Brain microvascular endothelial cell (primary cell): ENCODE data around the gene CAPN9.

Source experiments
- DNase-seq: peaks from one replicate; pipeline ENCODE4 v3.0.0-alpha.2; 2020
- H3K27ac ChIP-seq: fragments of 250-450 bp; sonication (Bioruptor Pico); 2 replicates; pipeline ENCODE4 v1.5.1; 2020; ENCODE audit warnings: mild to moderate bottlenecking, moderate library complexity
- H3K27me3 ChIP-seq: fragments of 250-450 bp; sonication (Bioruptor Pico); replicated peaks from 2 replicates; pipeline ENCODE4 v1.5.1; 2020; ENCODE audit warnings: mild to moderate bottlenecking
- H3K36me3 ChIP-seq: fragments of 250-450 bp; sonication (Bioruptor Pico); replicated peaks from 2 replicates; pipeline ENCODE4 v1.5.1; 2020; ENCODE audit warnings: mild to moderate bottlenecking
- H3K4me3 ChIP-seq: 2 replicates; pipeline ENCODE4 v1.5.1; 2011; ENCODE audit warnings: low read depth, mild to moderate bottlenecking, control low read depth, low read length, moderate library complexity
- in situ Hi-C: cut with HindIII; loops from 2 replicates; pipeline ENCODE4 v1.10.0; 2017; ENCODE audit warnings: low sequenced_read_pairs, low pct_ligation_motif_present
- TF ChIP-seq, protein P1 (sequence below): IDR thresholded peaks from 2 replicates; pipeline ENCODE4 v1.5.1; 2011; ENCODE audit warnings: low read depth, mild to moderate bottlenecking, moderate library complexity, low read length, control low read depth, inconsistent platforms; ENCODE audit errors: missing control alignments

The CAPN9 gene

DNA sequence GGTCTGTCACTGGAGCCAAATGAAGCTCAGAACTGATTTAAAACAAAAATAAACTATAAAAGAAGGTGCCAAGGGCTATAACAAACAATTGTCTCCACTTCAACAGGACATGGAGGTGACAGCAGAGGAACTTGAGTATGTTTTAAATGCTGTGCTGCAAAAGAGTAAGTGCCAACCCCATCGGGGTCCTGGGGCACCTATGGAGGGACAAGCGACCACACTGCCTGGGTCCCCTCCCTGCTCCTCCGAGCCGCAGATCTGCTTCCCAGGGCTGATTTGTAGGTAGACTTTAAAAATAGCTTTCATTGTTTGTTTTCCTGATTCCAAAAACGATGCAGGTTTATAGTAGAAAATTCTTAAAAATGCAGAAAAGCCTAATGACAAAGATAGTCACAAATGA is 42.8 kb downstream of the CAPN9 start:
- H3K4me3 ChIP-seq, result no peak overlapping the region
- no peaks in the 10 kb centered on the region for H3K27me3 ChIP-seq
- H3K27ac ChIP-seq, result no peak overlapping the region
- H3K36me3 ChIP-seq, result no peaks in the 10 kb centered on the region
- TF ChIP-seq, protein P1, sequence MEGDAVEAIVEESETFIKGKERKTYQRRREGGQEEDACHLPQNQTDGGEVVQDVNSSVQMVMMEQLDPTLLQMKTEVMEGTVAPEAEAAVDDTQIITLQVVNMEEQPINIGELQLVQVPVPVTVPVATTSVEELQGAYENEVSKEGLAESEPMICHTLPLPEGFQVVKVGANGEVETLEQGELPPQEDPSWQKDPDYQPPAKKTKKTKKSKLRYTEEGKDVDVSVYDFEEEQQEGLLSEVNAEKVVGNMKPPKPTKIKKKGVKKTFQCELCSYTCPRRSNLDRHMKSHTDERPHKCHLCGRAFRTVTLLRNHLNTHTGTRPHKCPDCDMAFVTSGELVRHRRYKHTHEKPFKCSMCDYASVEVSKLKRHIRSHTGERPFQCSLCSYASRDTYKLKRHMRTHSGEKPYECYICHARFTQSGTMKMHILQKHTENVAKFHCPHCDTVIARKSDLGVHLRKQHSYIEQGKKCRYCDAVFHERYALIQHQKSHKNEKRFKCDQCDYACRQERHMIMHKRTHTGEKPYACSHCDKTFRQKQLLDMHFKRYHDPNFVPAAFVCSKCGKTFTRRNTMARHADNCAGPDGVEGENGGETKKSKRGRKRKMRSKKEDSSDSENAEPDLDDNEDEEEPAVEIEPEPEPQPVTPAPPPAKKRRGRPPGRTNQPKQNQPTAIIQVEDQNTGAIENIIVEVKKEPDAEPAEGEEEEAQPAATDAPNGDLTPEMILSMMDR, result no peak
- in situ Hi-C loops, result no loop called here
- DNase-seq, result no peak

DNA sequence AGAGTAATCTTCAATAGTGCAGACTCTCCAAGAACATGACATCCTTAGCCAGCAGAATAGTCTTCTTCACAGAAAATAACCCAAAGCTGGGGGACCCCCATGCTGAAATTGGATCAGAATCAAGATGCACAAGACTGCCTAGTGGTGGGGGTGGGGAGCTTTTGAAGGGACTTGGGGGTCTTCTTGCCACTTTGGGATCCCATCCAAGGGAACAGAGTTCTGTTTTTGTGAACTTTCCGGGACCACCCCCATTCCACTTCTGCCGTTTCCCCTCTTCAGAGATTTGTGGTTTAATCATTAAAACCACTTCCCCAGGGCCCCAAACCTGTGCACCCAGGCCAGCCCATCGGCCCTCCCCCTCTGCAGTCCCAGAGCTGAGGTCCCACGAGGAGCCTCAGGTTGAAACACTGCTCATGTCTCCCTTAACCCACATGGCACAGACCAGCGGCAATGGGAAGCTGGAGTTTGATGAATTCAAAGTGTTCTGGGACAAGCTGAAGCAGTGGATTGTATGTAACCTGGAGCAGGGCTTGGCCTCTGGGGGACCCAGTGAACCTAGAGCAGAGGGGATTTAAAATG is 44.9 kb downstream of the CAPN9 start:
- no peak overlapping the region for H3K4me3 ChIP-seq
- no peak for DNase-seq
- in situ Hi-C loops, result no loop called here
- H3K27me3 ChIP-seq, result no peaks in the 10 kb centered on the region
- H3K27ac ChIP-seq, result no peak overlapping the region
- TF ChIP-seq, protein P1, result no peak
- no peaks in the 10 kb centered on the region for H3K36me3 ChIP-seq

DNA sequence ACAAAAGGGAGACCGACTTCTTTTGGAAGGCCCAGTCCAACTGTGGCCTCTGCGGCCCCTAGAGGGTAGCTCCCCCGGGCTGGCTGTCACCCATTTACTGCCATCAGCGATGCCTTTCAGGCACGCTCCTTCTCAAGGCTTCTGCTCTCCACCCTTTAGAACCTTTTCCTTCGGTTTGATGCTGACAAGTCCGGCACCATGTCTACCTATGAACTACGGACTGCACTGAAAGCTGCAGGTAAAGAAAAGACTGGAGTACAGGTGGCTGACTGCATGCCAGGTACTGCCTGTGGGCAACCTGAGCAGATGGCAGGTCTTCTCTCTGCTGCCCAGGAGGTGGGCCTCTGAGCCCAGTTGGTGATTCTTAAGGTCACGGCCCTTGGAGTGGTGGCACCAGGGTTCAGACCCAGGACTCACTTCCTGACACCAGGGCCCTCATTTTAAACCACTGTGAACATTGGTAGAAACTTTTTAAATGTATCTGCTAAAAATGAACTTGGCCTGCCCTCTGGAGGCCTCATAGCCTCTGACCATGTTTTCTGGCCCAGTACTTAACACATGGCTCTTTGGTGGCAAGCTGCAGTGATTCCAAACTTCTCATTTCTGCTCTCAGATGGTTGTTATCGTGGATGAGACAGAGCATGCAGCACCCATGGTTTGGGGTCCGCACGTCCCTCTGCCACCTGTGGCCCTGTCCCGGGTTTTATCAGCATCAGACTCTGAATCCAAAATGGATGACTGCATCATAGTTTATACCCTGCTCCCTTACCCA is 45.7 kb downstream of the CAPN9 start:
- in situ Hi-C loops, result no loop called here
- TF ChIP-seq, protein P1, result peak; percentile 24
- Histone ChIP-seq H3K4me3 (no peak overlapping the region), H3K27ac (no peak overlapping the region), H3K36me3 (no peaks in the 10 kb centered on the region), H3K27me3 (no peaks in the 10 kb centered on the region)
- no peak for DNase-seq

DNA sequence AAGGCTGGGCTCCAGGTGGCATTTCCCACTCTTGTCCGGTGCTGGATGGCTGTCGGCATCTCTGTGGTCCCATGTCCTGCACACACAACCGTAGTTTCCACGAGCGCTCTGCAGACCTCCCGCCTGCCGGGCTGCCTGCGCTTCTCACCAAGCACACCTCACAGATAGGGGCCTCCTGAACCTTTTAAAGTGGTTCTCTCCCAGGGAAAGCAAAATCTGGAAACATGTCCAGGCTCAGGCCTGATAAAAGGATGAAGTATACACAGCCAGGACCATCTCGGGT is 46.2 kb downstream of the CAPN9 start:
- no peaks in the 10 kb centered on the region for H3K36me3 ChIP-seq
- in situ Hi-C loops, result no loop called here
- no peak overlapping the region for H3K27ac ChIP-seq
- TF ChIP-seq, protein P1, result no peak
- H3K4me3 ChIP-seq, result no peak overlapping the region
- no peak for DNase-seq
- H3K27me3 ChIP-seq, result no peaks in the 10 kb centered on the region

DNA sequence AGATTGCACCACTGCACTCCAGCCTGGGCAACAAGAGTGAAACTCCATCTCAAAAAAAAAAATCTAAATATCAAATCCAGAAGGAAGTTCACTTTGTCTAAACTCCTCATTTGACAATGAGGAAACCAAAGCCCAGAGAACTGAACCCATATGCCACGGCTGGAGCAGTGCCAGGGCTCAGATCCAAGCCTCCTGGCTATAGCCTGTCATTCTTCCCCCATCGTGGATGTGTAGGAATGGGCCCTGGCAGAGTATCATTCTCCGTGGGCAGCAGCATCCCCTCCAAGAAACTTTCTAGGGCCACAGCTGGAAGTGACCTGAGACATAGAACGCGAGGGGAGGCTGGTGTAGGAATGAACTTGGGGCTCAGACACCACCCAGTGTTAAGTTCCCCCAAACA is 47.2 kb downstream of the CAPN9 start:
- TF ChIP-seq, protein P1, result no peak
- DNase-seq, result no peak
- no peaks in the 10 kb centered on the region for H3K36me3 ChIP-seq
- H3K27me3 ChIP-seq, result no peaks in the 10 kb centered on the region
- in situ Hi-C loops, result no loop called here
- no peak overlapping the region for H3K4me3 ChIP-seq
- H3K27ac ChIP-seq, result no peak overlapping the region
